Stimulated activated CD4-positive, alpha-beta T cell treated with anti-CD3 and anti-CD28 coated beads, TNF-alpha, amount 100 ng/mL, for 4 hours (primary cell): Measurements from ENCODE around the gene ACTR1A.
"Not testable (repeated sequence)": the region's sequence is repeated elsewhere in the genome, so short reads cannot be mapped to it uniquely, and the experiment has no call there.

ENCODE experiments used
- DNase-seq, 3 experiments: peaks; one replicate each; pipeline ENCODE4 v3.0.0-alpha.2; 2020; ENCODE audit warnings: low read depth in 3 of 3

The ACTR1A gene

DNA sequence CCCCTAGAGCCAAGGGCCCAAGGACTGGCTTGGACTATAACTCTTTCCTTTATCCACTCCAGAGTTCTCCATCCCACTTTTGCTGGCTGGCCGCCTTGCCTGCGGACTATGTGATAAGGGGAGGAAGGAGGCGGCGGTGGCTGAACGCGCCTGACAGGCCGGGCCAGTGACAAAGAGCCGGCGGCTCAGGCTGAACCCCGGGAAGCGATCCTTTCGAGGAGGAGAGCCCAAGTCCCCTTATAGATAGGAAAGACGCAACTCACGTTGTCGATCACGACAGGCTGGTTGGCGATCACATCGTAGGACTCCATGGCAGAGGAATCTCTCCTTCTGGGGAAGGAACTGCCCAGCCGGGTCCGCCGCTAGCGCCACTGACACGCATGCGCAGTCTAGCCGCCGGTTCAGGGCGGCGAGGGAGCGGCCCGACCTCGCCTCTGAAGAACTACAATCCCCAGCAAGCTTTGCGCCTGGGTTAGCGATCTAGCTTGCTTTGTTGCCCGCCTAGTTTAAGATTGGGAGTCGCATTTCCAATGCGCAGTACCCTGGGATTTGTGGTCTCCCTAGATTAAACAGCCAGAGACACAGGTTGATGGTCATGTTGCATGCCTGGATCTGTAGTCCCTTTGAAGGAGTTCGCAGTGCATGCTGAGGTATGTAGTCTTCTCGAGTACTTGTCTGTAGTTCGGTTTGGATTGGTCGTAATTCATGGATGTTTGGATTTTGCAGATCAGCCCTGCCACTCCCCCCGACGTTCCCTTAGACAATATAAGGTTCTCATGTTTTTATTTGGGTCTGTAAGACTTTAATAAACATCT is at the start of gene ACTR1A:
TSS of gene ACTR1A (minus strand) at position 376 of the 815 bp plus-strand sequence. CDS start at position 311, 65 bp downstream.
- peak; percentile 84 to 90 (median 86) for DNase-seq

DNA sequence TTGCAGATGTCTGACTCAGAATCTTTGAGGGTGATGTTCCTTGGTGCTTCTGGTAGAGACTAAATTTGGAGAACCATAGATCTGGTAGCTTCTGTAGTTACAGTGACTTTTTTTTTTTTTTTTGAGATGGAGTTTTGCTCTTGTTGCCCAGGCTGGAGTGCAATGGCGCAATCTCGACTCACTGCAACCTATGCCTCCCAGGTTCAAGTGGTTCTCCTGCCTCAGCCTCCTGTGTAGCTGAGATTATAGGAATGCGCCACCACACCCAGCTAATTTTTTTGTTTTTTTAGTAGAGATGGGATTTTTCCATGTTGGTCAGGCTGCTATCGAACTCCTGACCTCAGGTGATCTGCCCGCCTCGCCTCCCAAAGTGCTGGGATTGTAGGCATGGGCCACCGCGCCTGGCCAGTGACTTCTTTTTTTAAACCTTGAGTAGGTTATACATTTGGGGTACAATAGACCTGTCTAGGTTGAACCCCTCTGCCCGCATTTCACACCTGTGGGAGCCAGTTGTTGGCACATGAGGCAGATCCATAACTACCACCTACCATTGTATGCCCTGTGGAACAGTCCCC is 48.2 kb upstream of the ACTR1A start:
- no peak for DNase-seq

DNA sequence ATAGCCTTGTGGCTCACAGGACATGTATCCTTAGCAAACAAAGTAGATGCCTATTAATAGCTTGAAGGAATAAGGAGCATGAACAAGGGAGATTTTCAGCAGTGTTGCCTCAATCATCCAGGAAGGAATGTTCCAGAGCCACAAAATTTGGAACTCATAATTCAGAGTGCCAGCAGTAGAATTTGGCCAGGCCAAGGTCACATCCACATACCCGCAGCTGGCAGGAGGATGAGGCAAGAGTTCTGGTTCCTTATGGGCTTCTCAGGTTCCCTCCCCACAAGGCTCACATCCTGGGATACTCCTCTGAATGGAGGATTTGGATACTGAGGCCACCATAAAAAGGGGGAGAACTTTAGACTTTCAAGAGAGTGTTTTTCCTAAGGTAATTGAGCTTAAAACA is 47.0 kb upstream of the ACTR1A start:
- no peak for DNase-seq

DNA sequence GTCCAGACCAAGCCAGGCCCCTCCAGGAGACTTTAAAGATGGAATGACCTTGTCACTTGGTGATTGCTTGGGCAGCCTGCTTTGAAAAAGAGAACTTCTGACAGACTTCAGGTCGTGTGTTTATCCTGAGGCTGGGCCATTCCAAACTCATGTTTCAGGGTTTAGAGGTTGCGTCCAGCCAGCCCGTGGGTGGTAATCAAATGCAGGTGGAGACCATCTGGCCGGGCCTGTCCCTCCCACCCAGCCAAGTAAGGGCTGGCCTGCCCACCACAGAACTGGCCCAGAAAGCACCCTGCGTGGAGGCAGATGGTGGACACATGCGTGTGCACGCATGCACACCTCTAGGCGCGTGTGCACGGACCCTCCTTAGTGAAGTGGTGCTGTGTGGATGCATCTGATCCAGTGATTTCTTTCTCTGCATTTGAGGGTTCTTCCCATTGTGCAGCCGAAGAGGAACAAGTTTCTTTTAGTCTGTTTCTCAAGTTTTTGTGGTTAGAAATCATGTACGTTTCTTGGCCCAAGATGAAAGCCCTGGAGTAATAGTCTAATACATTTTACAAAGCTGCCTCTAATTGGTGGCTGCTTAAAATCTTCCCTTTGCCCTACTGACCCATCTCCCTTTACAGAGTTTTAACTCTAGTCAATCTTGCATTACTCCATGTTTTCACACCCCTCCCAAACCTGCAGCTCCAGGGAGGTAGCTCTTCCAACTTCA is 44.3 kb upstream of the ACTR1A start:
- DNase-seq, result no peak

DNA sequence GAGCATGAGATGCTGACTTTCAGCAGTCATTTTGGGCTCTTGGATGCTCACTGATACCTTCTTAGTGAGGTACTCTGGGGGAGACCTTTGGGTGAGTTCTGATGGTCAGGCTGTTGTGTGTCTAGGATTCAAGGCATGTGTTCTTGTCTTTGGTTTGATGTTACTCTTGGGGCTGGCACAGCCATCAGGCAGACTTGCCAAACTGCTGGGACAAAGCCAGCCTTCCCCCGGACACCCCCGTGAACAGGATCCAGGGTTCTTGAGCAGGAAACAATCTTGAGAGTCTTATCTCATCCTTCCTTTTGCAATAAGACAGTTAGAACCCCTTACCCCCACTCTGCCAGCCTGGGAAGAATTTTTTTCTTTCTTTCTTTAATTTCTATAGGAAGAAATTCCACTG is 43.5 kb upstream of the ACTR1A start:
- DNase-seq, result no peak

DNA sequence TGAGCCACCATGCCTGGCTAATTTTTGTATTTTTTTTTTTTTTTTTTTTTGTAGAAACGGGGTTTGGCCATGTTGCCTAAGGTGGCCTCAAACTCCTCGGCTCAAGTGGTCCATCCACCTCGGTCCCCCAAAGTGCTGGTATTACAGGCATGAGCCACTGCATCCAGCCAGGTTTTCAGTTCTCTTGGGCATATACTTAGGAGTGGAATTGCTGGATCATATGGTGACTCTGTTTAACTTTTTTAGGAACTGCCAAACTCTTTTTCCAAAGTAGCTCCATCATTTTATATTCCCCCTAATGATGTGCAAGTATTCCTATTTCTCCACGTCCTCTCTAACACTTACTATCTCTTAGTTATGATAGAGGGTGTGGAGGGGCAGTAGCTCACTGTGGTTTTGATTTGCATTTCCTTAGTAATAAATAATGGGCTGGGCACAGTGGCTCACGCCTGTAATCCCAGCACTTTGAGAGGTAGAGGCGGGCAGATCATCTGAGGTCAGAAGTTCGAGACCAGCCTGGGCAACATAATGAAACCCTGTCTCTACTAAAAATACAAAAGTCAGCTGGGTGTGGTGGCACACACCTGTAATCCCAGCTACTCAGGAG is 42.9 kb upstream of the ACTR1A start:
- DNase-seq, result no peak

DNA sequence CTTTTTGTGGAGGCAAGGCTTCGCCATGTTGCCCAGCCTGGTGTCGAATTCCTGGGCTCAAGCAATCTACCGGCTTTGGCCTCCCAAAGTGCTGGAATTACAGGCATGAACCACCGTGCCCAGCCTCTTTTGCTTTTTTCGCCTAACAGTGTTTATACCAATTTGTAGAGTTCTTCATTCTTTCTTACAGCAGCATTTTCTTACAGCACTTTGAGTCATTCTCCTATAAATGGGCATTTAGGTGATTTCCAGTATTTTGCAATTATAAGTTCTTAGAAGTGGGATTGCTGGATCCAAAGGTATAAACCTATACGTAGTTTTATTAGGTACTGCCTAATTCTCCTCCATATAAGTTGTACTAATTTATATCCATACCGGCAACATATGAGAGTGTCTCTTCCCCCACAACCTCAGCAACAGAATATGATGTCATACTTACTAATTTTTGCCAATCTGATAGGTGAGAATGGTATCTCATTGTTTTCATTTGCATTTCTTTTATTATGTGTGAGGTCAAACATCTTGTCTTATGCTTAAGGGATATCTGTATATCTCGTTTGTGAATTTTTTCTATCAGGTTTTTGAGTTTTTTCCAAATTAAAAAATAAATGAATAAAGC is 40.4 kb upstream of the ACTR1A start:
- no peak for DNase-seq

DNA sequence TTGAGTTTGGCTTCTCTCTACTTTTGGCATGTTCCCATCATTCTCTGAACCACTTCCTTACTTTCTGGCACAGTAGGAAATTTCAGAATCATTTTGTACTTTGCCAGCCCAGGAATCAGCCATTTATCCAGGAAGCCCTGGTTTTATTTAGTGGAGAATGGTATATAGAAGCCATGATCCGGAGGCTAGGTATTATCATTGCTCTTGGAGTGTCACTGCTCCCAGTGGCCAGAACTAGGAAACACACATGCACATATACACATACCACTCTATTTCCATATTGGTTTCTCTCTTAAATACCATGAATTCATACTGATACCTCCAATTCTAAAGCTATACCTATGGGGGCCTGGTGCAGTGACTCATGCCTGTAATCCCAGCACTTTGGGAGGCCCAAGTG is 37.5 kb upstream of the ACTR1A start:
- no peak for DNase-seq

DNA sequence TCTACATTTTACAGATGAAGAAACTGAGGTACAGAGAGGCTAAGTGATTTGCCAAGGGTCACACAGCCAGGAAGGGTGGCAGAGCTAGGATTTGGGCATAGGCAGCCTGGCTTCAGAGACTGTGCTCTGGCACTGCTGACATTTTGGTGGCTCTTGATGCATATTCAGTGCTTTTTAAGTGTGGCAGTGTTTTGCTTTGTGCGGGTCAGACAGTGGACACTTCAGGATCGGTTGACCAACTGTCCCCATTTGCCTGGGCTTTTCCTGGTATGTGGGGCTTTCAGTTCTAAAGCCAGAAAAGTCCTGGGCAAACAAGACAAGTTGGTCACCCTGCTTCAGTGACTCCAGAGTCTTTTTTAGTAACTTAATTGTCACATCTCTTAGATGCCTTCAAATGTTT is 36.3 kb upstream of the ACTR1A start:
- no peak for DNase-seq

DNA sequence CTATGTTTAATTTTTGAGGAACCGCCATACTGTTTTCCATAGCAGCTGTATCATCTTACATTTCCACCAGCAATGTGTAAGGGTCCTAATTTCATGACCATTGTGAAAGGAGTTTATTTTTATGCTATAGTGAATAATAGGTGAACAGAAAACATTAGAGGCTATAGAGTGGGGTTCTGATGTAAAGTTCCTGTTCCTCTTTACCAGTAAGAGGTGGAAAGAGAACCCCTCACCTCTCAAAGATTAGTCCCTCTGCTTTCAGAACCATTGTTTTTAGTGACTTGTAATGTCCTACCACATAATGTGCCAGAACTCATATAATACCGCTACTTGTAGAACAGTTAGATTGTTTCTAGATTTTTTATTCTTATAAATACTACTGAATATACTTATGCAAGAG is 35.4 kb upstream of the ACTR1A start:
- DNase-seq, result no peak

DNA sequence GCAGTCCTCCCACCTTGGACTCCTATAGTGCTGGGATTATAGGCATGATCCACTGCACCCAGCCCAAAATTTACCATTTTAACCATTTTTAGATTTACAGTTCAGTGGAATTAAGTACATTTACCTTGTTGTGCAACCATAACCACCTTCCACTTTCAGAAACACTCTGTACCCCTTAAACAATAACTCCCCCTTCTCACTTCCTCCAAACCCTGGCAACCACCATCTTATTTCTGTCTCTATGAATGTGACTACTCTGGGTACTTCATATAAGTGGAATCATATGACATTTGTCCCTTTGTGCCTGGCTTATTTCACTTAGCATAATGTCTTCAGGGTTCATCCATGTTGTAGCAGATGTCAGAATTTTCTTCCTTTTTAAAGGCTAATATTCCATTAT is 34.9 kb upstream of the ACTR1A start:
- no peak for DNase-seq

DNA sequence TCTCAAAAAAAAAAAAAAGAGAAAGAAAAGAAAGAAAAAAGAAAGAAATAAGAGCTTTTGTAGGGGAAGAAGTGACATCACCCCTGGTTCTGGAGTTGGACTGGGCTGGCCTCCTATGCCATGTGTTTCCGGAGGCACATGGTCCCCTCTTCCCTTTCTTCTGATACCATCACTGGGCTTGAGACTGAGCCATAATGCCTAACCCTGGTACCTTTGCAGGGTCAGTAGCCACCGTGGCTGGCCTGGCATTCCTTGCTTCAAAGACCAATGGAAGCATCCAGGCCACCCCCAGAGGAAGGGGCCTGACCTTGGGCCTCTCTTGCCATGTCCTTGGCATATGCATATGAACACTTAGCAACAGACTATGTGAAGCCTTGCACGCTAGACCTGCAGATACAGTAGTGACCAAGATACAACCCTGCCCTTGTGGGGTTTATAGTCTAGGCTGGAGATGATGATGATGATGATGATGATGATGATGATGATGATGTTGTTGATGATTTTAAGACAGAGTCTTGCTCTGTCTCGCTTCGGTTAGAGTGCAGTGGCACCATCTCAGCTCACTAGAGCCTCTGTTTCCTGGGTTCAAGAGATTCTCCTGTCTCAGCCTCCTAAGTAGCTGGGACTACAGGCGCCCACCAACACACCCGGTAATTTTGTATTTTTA is 33.1 kb upstream of the ACTR1A start:
- no peak for DNase-seq

DNA sequence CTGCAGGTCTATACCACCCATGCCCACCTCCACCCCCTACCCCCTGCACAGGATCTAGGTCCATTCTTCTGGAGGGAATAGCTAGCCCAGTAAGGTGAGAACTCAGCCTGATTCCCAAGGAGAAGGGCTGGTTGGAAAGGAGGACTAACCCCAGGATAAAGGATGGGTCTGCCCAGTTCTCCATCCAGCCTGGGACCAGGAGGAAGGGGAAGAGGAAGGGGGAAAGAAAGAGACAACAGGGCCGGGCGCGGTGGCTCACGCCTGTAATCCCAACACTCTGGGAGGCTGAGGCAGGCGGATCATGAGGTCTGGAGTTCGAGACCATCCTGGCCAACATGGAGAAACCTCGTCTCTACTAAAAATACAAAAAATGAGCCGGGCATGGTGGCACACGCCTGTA is 32.5 kb upstream of the ACTR1A start:
- DNase-seq, result not testable (repeated sequence)

DNA sequence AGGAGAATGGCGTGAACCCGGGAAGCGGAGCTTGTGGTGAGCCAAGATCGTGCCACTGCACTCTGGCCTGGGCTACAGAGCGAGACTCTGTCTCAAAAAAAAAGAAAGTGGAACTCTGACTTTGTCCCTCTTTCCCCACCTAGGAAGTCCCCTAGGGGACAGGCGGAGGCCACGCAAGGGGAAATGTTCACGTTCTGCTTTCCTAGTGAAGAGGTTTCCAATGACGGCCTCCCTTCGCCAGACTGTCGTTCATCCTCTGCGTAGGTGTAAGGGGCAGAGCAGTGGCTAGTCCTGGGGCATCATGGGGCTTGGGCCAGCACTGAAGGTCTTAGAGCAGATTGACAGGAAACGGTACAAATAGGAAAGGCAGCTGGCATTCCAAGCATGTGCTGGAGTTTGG is 31.8 kb upstream of the ACTR1A start:
- no peak for DNase-seq

DNA sequence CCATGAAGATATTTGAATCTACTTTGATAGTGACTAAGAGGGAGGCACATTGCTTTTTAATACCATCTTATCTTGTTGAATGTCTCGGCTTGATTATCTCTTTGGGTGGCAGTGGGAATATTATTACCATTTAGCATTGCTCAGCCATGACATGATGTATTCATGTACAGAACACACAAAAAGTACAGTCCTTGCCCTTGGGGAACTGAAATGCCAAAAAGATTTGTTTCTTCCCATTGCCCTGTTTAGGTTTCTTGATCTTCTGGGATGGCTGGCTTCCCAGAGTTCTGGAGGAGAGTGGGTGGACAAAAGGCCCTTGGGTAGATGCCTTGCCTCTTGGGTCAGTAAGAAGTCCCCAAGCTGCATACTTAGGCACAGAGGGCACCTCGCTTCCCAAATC is 25.0 kb upstream of the ACTR1A start:
- no peak for DNase-seq

DNA sequence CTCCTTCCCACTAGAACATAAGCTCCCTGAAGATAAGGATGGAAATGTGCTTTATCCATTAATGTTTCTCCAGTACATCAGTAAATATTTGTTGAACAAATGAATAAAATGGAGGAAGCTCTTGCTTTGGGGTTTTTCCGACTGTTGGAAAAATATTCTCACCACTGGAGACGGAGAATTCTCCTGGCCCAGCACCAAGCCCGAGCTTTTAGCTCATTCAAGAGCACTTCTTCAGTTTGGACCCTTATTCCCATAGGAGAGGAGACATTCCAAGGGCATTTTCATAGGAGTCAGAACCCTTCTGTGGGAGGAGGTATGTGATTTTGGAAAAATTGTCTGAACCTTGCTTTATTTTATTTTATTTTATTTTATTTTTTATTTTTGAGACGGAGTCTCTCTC is 22.2 kb upstream of the ACTR1A start:
- DNase-seq, result no peak

DNA sequence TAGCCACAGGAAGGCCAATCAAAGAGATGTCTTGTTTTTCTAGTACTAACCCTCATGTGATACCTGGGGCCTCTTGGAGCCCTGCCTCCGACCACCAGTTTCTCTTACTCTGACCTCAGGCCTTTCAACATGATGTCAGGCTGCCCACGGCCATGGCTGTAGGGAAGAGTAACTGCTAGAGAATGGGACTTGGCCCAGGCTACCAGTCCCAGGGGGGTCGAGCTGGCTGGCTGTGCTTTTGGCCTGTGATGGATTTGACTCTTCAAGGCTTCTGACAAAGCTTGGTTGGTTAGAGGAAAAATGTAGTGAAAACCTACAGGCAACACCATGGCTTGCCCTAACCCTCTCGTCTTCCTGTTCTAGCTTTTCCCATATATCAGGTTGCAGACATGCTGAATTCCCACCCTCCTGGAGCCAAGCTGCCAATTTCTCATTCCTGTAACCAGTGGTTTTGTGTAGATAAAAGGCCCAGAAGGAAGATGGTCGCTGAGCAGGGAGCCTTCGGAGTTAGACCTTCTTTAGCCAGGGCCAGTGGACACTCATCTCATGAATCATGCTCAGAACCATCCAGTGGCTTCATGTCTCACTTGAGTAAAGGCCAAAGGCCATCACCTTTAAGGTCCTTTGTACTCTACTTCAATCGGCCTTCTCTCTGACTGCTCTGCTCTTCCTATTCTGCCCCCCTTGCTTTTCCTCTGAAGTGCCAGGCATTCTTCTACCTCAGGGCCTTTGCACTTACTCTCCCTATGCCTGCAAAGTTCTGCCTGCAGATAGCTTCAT is 20.9 kb upstream of the ACTR1A start:
- DNase-seq, result no peak

DNA sequence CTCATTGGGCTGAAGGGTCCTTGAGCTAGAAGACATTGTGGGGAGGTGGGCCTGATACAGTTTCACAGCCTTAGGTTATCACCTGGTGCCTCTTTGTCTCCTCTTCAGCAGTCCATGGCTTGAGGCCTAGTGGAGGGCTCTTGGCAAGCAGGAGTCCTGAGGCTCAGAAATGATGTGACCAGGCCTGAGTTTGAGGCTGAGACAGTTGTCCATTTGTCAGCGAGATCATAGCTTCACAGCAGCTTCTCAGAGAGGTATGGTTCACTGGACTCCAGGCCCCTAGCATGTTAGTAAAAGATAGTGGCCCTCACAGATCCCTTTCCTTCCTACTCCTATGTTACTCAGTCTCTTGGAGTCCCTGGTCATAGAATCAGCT is 20.4 kb upstream of the ACTR1A start:
- no peak for DNase-seq

DNA sequence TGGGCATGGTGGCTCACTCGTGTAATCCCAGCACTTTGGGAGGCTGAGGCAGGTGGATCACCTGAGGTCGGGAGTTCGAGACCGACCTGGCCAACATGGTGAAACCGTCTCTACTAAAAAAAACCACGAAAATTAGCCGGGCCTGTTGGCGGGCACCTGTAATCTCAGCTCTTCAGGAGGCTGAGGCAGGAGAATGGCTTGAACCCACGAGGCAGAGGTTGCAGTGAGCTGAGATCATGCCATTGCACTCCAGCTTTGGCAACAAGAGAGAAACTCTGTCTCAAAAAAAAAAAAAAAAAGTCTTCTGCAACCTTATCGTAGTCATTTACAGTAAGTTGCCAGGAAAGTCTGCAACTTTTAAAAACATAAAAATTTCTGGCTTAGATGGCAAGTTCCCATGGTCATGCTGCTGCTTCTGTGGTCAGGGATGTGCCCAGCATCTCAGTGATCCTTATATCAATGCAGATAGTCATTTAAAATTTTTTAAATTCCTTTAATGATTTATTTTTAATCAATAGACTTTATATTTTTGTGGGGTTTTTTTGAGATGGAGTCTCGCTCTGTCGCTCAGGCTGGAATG is 16.8 kb upstream of the ACTR1A start:
- no peak for DNase-seq

DNA sequence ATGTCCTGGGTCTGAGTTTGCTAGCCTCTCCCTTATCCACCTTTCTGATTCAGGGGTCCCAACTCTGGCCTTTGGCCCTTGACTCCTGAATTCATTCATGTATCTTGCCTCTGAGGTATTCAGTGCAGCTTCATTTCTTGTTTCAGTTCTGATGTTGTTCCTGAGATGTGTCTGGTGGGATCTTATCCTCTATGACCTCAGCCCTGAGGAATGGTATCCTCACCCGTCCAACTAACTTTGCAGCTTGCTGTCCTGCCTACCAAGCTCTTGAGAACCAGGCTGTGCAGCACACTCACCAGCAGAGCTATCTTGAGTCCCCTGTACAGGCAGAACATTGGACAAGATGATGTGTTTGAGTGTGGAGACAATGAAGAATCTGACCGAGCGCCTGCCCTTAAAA is 15.0 kb upstream of the ACTR1A start:
- no peak for DNase-seq
